ENCODE data around the gene GTPBP2.

Gene GTPBP2

DNA sequence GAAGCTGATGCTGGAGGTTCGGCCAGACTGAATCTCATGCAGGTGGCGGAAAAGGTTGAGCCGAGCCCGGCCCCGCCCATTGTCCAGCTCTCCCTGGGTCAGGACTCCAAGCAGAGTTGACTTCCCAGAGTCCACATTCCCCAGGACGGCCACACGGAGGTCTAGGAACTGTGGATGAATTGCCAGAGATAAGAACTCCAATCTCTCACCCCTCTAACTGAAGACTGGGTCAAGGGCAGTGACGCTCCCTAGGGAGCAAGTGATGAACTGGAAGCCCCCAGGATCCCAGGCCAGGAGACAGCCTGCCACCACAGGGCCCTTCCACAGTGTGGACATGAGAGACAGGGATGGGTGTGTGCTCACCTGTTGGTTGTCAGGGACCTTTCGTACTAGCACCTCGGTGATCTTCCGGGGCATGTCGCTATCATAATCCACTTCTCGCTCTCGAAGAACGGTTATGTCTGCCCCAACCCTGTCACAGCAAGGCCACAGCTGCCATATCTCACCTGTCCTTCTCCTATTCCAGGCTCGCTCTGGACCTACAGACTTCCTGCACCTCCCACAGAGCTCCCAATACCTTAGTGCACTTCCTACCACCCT is 3.6 kb downstream of the GTPBP2 start:
- Histone ChIP-seq H2AFZ (ENCODE audit: low read depth, low read length) (no peak overlapping the region), H3K9me3 (ENCODE audit: low read length) (no peaks in the 10 kb centered on the region), H3K27me3 (ENCODE audit: insufficient read depth, low read length) (no peaks in the 10 kb centered on the region), H3K36me3 (ENCODE audit: insufficient read depth, low read length) (peaks cover 48% of the 10 kb centered on the region), H3K4me1 (ENCODE audit: insufficient read depth, low read length) (peaks cover 9% of the 10 kb centered on the region), H3K4me3 (ENCODE audit: low read length) (no peak overlapping the region)

DNA sequence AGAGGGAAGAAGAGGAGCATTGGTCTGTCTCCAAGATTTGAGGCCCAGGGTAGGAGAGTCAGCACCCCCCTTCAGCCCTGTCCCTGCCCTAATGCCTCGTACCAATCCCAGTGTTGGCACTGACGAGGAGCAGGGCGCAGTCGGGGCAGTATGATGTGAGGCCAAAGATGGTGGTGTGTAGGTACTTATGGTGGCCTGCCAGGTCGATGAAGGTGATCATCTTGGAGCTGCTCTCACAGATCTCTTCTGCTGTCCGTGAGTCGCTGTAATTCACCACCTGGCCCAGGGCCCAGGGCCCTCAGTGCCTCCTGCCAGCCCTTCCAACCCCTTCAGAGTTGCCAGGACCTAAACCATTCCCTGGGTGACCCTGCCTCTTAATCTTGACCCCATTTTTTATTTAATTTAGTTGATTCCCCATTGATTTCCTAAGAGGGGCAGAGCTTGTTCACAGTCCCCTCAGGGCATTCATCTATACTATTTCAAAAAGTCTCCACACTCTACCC is 4.2 kb downstream of the GTPBP2 start:
- Histone ChIP-seq H3K4me1 (ENCODE audit: insufficient read depth, low read length) (peaks cover 5% of the 10 kb centered on the region), H3K36me3 (ENCODE audit: insufficient read depth, low read length) (peaks cover 53% of the 10 kb centered on the region)

GRCh38 chr6:43623880-43624785 is 4.9 kb downstream of the GTPBP2 start:
- Histone ChIP-seq H3K36me3 (ENCODE audit: insufficient read depth, low read length) (peaks cover 58% of the 10 kb centered on the region), H2AFZ (ENCODE audit: low read depth, low read length) (no peak overlapping the region), H3K4me3 (ENCODE audit: low read length) (no peak overlapping the region), H3K27me3 (ENCODE audit: insufficient read depth, low read length) (no peaks in the 10 kb centered on the region), H3K4me1 (ENCODE audit: insufficient read depth, low read length) (peaks cover 5% of the 10 kb centered on the region), H3K9me3 (ENCODE audit: low read length) (no peaks in the 10 kb centered on the region)

More for the DNA sequence above, 4.2 kb downstream of the GTPBP2 start:
- no peaks in the 10 kb centered on the region for H3K9me3 ChIP-seq (ENCODE audit: low read length)
- H3K27me3 ChIP-seq (ENCODE audit: insufficient read depth, low read length), result no peaks in the 10 kb centered on the region
- no peak overlapping the region for H3K4me3 ChIP-seq (ENCODE audit: low read length)
- H2AFZ ChIP-seq (ENCODE audit: low read depth, low read length), result no peak overlapping the region

DNA sequence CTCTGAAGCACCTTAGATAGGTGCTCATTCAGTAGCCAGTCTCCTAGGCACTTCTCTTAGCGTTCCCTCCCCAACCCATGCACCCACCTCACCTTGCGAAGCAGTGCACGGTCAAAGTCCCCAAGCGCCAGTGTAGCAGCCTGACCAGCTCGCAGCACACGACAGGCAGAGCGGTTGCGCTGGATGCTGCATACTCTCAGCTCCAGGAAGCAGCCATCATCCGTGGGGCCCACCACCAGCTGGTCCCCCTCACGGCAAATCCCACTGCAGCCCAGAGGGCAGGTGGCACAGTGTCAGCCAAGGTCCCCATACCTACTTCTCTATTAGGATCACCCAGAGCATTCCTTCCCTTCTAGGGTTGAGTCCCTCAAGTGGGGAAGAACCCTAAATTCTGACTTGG is 6.5 kb downstream of the GTPBP2 start:
- H3K4me1 ChIP-seq (ENCODE audit: insufficient read depth, low read length), result no peaks in the 10 kb centered on the region
- no peak overlapping the region for H2AFZ ChIP-seq (ENCODE audit: low read depth, low read length)
- H3K36me3 ChIP-seq (ENCODE audit: insufficient read depth, low read length), result peaks cover 58% of the 10 kb centered on the region
- H3K9me3 ChIP-seq (ENCODE audit: low read length), result no peaks in the 10 kb centered on the region
- no peak overlapping the region for H3K4me3 ChIP-seq (ENCODE audit: low read length)
- H3K27me3 ChIP-seq (ENCODE audit: insufficient read depth, low read length), result no peaks in the 10 kb centered on the region

GRCh38 chr6:43621836-43622180 is 7.3 kb downstream of the GTPBP2 start:
- Histone ChIP-seq H3K4me1 (ENCODE audit: insufficient read depth, low read length) (no peaks in the 10 kb centered on the region), H3K9me3 (ENCODE audit: low read length) (no peaks in the 10 kb centered on the region), H2AFZ (ENCODE audit: low read depth, low read length) (no peak overlapping the region), H3K4me3 (ENCODE audit: low read length) (no peak overlapping the region), H3K36me3 (ENCODE audit: insufficient read depth, low read length) (peaks cover 58% of the 10 kb centered on the region), H3K27me3 (ENCODE audit: insufficient read depth, low read length) (no peaks in the 10 kb centered on the region)

GRCh38 chr6:43621078-43621835 is 7.8 kb downstream of the GTPBP2 start:
- no peaks in the 10 kb centered on the region for H3K9me3 ChIP-seq (ENCODE audit: low read length)
- H3K4me3 ChIP-seq (ENCODE audit: low read length), result no peak overlapping the region
- H3K27me3 ChIP-seq (ENCODE audit: insufficient read depth, low read length), result no peaks in the 10 kb centered on the region
- H3K4me1 ChIP-seq (ENCODE audit: insufficient read depth, low read length), result no peaks in the 10 kb centered on the region
- no peak overlapping the region for H2AFZ ChIP-seq (ENCODE audit: low read depth, low read length)
- H3K36me3 ChIP-seq (ENCODE audit: insufficient read depth, low read length), result peaks cover 57% of the 10 kb centered on the region

DNA sequence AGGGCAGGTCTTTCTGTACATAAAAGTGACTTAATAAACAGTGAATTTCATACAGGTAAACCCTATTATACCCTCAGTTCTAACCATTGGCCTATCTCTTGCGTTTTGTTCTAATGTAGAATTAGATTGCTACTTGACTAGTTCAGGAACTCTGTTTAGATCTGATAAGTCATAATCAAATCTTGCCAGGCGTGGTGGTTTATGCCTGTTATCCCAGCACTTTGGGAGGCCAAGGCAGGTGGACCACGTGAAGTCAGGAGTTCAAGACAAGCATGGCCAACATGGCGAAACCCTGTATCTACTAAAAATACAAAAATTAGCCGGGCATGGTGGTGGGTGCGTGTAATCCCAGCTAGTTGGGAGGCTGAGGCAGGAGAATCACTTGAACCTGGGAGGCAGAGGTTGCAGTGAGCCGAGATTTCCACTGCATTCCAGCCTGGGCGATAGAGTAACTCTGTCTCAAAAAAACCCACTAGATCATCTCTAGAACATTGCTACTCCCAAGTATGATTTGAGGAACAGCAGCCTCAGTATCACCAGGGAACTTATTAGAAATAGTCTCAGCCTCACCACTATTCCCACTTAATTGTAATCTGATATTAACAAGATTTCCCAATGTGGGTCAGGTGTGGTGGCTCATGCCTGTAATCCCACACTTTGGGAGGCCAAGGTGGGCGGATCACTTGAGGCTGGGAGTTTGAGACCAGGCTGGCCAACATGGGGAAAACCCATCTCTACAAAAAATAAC is 12.2 kb downstream of the GTPBP2 start:
- H3K9me3 ChIP-seq (ENCODE audit: low read length), result no peaks in the 10 kb centered on the region
- H3K4me1 ChIP-seq (ENCODE audit: insufficient read depth, low read length), result no peaks in the 10 kb centered on the region
- no peak overlapping the region for H3K4me3 ChIP-seq (ENCODE audit: low read length)
- H3K27me3 ChIP-seq (ENCODE audit: insufficient read depth, low read length), result no peaks in the 10 kb centered on the region
- H3K36me3 ChIP-seq (ENCODE audit: insufficient read depth, low read length), result peaks cover 41% of the 10 kb centered on the region
- no peak overlapping the region for H2AFZ ChIP-seq (ENCODE audit: low read depth, low read length)

GRCh38 chr6:43614396-43614730 is 14.7 kb downstream of the GTPBP2 start:
- H3K4me3 ChIP-seq (ENCODE audit: low read length), result no peak overlapping the region
- H3K4me1 ChIP-seq (ENCODE audit: insufficient read depth, low read length), result no peaks in the 10 kb centered on the region
- peaks cover 36% of the 10 kb centered on the region for H3K36me3 ChIP-seq (ENCODE audit: insufficient read depth, low read length)
- H3K9me3 ChIP-seq (ENCODE audit: low read length), result no peaks in the 10 kb centered on the region
- no peaks in the 10 kb centered on the region for H3K27me3 ChIP-seq (ENCODE audit: insufficient read depth, low read length)
- H2AFZ ChIP-seq (ENCODE audit: low read depth, low read length), result no peak overlapping the region

GRCh38 chr6:43613721-43614395 is 15.2 kb downstream of the GTPBP2 start:
- Histone ChIP-seq H3K27me3 (ENCODE audit: insufficient read depth, low read length) (no peaks in the 10 kb centered on the region), H3K9me3 (ENCODE audit: low read length) (no peaks in the 10 kb centered on the region), H3K36me3 (ENCODE audit: insufficient read depth, low read length) (peaks cover 35% of the 10 kb centered on the region), H3K4me3 (ENCODE audit: low read length) (no peak overlapping the region), H2AFZ (ENCODE audit: low read depth, low read length) (no peak overlapping the region), H3K4me1 (ENCODE audit: insufficient read depth, low read length) (no peaks in the 10 kb centered on the region)

- Histone ChIP-seq H3K4me3 (ENCODE audit: low read length) (no peak overlapping the region), H3K36me3 (ENCODE audit: insufficient read depth, low read length) (peaks cover 47% of the 10 kb centered on the region), H2AFZ (ENCODE audit: low read depth, low read length) (no peak overlapping the region), H3K27me3 (ENCODE audit: insufficient read depth, low read length) (no peaks in the 10 kb centered on the region), H3K9me3 (ENCODE audit: low read length) (no peaks in the 10 kb centered on the region), H3K4me1 (ENCODE audit: insufficient read depth, low read length) (no peaks in the 10 kb centered on the region)
These were observed 18.6 kb downstream of the GTPBP2 start for GRCh38 chr6:43610431-43610830.

GRCh38 chr6:43609402-43609801 is 19.7 kb downstream of the GTPBP2 start:
- Histone ChIP-seq H3K27me3 (ENCODE audit: insufficient read depth, low read length) (no peaks in the 10 kb centered on the region), H3K4me1 (ENCODE audit: insufficient read depth, low read length) (no peaks in the 10 kb centered on the region), H2AFZ (ENCODE audit: low read depth, low read length) (no peak overlapping the region), H3K9me3 (ENCODE audit: low read length) (no peaks in the 10 kb centered on the region), H3K36me3 (ENCODE audit: insufficient read depth, low read length) (peaks cover 50% of the 10 kb centered on the region), H3K4me3 (ENCODE audit: low read length) (no peak overlapping the region)

GRCh38 chr6:43608807-43609206 is 20.3 kb downstream of the GTPBP2 start:
- Histone ChIP-seq H2AFZ (ENCODE audit: low read depth, low read length) (no peak overlapping the region), H3K9me3 (ENCODE audit: low read length) (no peaks in the 10 kb centered on the region), H3K4me1 (ENCODE audit: insufficient read depth, low read length) (no peaks in the 10 kb centered on the region), H3K4me3 (ENCODE audit: low read length) (no peak overlapping the region), H3K36me3 (ENCODE audit: insufficient read depth, low read length) (peaks cover 49% of the 10 kb centered on the region), H3K27me3 (ENCODE audit: insufficient read depth, low read length) (no peaks in the 10 kb centered on the region)
